HG02763 (cell line): ENCODE results near the gene HAGHL.

ENCODE experiments used
- ATAC-seq: cut with Tn5 transposase; IDR thresholded peaks from one replicate; pipeline ENCODE4 v1.9.1; 2021; ENCODE audit warnings: mild to moderate bottlenecking, moderate library complexity; ENCODE audit not compliant: unreplicated experiment

Gene HAGHL, protein sequence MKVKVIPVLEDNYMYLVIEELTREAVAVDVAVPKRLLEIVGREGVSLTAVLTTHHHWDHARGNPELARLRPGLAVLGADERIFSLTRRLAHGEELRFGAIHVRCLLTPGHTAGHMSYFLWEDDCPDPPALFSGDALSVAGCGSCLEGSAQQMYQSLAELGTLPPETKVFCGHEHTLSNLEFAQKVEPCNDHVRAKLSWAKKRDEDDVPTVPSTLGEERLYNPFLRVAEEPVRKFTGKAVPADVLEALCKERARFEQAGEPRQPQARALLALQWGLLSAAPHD

DNA sequence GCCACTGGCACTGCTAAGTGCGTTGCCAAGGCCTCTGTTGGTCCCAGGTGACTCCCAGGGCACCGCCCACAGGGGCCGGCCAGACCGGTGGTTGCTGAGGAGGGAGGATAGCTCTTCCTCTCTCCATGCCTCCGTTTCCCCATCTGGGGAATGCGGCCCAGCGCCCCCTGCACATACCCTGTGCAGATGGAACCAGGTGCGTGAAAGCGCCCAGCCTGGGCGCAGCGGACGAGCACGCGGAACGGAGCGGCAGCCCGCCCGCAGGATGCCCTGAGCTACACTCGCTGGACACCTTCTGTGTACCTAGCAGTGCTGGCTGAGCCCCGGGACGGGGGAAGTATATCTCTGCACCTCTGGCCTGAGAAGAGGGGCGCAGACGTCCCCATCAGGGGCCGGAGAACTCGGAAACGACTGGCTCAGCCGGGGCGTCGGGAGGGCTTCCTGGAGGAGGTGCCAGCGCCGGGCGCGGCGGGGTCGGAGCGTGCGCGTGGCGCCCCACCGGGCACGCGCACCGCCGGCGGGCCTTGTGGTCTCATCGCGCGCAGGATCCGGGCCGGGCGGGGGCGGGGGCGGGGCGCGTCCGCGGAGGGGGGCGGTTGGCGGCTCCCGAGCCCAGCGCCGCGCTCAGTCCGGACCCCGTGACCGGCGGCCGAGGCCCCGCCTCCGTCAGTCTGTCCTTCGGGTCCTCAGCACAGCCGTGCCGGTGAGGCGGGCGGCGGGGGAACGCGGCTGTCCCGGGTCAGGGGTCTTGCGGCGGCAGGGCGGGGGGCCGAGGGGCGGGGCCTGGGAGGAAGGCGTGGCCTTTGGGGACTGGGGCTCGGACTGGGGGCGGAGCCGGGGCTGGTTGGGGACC is at the start of gene HAGHL, which contains the start of gene CCDC78:
Gene HAGHL (plus strand): TSS at position 669 of the 853 bp plus-strand sequence. CDS start 404 bp downstream, outside the sequence.
Gene CCDC78 (minus strand): TSS at position 6 of the 853 bp plus-strand sequence. CDS start 76 bp downstream, outside the sequence.
- no peak for ATAC-seq

DNA sequence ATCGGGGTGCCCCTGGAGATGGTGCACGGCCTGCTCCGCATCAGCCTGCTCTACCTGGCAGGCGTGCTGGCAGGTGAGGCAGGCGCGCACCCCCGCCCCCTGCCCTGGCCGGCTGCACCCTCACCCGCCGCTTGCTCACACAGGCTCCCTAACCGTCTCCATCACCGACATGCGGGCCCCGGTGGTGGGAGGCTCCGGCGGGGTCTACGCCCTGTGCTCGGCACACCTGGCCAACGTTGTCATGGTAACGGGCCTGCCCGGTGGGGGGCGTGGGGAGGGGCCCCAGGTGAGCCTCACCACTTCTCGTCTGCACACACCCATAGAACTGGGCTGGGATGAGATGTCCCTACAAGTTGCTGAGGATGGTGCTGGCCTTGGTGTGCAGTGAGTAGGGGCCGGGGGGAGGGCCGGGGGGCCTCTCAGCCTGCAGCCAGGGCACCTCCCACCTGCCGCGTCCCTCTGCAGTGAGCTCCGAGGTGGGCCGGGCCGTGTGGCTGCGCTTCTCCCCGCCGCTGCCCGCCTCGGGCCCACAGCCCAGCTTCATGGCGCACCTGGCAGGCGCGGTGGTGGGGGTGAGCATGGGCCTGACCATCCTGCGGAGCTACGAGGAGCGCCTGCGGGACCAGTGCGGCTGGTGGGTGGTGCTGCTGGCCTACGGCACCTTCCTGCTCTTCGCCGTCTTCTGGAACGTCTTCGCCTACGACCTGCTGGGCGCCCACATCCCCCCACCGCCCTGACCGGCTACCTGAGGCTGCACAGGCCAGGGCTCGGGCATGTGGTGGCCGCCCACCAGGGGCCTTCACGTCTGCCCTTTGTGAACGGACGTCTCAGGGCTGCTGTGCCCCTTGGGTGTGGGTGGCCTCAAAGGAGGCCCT is 49.4 kb upstream of the HAGHL start:
- ATAC-seq, result no peak

DNA sequence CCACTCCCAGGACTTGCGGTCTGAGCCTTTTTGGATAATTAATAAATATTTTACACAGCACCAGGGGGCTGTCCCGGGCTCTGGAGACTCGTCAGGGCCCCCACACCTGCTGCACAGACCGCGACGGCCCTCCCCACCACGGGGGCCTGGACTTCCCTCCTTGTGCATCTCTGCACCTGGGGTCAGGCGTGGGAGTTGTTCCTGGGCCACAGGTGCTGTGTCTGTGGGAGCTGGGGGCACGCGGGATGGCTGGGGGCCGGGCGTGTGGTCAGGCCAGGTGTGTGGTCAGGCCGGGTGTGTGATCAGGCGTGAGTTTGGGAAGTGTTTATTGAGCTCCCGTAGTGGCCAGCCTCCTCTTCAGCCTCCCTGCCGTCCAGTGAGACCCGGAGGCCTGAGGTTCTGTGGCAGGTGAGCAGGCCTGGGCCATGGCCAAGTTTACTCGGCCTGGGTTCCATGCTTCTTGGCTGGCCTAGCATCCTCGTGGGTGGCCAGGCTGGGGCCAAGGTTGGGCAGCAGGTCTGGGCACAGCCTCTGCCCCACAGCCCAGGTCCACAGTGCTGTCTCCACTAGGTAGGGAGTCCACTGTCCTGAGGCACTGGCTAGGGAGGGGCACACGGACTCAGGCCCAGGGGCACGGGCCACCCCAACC is 48.6 kb upstream of the HAGHL start:
- ATAC-seq, result no peak

DNA sequence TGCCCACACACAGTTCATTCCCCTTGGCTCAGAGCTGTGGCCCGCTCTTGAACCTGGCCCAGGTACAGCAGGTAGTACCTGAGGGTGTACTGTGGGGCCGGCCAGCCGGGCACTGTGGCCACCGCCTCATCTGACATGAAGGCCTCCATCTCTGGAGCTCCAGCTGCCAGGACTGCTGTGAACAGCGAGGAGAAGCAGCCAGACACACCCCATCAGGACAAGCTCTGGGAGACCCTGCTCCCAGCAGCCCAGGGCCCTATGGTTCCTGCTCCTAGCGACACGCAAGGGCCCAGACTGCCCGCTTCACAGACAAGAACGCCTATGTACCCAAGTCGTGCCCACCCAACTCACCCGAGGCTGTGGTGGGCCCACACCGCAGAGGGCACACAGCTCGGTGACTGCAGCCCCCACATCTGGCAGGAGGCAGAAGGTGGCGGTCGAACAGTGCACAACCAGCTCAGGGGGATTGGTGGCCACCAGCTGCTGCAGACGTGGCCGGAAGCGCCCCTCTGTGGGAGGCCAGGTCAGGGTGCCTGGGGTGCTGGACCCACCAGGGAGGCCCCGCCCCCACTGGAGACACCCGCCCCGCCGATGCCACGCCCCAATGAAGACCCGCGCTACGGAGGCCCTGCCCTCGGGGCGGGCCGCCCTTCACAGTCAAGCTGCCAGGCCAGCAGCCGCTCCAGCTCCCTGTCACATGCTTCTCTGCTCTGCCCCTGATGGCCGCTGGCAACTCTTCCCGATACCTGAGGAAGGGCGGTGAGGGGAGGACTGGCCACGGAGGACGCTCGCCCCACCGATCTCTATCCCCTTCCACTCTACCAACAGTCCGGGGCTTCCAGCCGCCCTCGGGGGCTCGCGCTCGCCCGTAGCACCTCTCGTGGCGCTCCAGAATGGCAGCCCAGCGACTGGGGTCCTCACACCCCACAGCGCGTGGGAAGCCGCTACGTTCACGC is 47.8 kb upstream of the HAGHL start:
- no peak for ATAC-seq

DNA sequence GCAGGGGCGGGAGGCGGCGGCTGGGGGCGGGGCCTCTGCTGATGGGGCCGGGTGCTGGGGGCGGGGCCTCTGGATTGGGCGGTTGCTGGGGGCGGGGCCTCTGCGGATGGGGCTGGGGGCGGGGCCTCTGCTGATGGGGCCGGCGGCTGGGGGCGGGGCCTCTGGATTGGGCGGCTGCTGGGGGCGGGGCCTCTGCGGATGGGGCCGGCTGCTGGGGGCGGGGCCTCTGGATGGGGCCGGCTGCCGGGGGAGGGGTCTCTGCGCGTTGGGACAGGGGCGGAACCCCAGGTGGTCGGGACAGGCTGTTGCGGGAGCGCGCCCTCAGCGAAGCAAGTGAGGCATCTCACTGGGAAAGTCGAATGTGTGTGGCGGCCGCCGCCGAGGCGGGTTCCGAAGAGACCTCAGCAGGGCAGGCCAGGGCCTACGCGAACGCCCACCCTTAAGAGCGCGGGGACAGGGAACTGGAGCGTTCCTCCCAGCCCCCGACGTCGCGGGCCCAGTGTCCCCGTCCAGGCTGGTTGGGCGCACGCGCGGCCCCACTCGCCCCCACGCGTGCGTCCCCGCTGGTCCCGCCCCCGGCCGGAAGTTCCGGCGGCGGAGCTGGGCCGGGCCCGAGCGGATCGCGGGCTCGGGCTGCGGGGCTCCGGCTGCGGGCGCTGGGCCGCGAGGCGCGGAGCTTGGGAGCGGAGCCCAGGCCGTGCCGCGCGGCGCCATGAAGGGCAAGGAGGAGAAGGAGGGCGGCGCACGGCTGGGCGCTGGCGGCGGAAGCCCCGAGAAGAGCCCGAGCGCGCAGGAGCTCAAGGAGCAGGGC is 46.9 kb upstream of the HAGHL start, which contains the start of gene STUB1:
Gene STUB1 (plus strand): TSS at position 597 of the 811 bp plus-strand sequence. CDS start 116 bp downstream, at position 713.
- peak; percentile 36 for ATAC-seq

DNA sequence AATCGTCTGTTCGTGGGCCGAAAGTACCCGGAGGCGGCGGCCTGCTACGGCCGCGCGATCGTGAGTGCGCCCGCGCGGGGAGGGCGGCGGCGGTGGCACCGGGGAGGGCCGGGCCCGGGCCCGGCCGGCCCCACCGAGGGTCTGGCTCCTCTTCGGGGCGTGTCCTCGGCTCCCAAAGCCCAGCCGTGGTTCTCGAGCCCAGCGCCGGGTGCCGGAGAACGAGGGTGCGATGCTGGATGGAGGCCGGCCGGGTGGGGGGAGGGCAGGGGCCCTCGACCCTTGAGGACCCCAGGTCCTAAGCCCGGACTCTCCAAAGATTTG is 46.3 kb upstream of the HAGHL start:
- no peak for ATAC-seq

DNA sequence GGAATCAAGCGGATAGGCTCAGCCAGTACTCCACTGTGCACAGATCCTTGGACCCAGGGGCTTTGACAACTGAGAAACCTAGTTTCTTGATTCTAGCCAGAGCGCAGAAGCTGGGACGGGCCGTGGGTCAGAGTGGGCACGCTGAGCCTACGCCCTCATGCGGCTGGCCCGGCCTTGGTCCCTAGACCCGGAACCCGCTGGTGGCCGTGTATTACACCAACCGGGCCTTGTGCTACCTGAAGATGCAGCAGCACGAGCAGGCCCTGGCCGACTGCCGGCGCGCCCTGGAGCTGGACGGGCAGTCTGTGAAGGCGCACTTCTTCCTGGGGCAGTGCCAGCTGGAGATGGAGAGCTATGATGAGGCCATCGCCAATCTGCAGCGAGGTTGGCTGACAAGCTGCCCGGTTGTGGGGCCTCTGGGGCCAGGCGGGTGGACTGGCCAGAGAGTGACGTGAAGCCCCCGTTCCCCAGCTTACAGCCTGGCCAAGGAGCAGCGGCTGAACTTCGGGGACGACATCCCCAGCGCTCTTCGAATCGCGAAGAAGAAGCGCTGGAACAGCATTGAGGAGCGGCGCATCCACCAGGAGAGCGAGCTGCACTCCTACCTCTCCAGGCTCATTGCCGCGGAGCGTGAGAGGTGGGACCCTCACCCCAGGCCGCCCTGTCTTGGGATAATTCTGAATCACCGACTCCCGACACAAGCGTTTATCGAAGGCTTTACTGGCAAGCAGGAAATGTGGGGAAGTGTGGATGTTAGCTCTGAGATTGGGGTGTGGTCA is 45.8 kb upstream of the HAGHL start:
- no peak for ATAC-seq

DNA sequence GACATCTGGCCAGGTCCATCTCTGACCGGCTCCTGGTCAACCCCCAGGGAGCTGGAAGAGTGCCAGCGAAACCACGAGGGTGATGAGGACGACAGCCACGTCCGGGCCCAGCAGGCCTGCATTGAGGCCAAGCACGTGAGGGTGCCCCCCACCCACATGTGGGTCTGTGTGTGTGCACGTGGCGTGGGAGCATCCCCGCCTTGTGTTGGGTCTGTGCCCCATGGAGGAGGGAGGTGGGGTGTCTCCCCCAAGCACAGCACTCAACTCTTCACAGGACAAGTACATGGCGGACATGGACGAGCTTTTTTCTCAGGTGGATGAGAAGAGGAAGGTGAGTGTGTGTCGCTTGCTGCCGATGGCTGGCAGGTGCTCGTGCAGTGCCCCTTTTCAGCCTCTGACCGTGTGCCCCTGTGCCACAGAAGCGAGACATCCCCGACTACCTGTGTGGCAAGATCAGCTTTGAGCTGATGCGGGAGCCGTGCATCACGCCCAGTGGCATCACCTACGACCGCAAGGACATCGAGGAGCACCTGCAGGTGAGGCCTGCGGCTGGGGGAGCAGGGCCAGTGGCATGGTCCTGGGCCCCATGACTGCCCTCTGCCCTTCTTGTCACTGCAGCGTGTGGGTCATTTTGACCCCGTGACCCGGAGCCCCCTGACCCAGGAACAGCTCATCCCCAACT is 45.0 kb upstream of the HAGHL start:
- no peak for ATAC-seq

DNA sequence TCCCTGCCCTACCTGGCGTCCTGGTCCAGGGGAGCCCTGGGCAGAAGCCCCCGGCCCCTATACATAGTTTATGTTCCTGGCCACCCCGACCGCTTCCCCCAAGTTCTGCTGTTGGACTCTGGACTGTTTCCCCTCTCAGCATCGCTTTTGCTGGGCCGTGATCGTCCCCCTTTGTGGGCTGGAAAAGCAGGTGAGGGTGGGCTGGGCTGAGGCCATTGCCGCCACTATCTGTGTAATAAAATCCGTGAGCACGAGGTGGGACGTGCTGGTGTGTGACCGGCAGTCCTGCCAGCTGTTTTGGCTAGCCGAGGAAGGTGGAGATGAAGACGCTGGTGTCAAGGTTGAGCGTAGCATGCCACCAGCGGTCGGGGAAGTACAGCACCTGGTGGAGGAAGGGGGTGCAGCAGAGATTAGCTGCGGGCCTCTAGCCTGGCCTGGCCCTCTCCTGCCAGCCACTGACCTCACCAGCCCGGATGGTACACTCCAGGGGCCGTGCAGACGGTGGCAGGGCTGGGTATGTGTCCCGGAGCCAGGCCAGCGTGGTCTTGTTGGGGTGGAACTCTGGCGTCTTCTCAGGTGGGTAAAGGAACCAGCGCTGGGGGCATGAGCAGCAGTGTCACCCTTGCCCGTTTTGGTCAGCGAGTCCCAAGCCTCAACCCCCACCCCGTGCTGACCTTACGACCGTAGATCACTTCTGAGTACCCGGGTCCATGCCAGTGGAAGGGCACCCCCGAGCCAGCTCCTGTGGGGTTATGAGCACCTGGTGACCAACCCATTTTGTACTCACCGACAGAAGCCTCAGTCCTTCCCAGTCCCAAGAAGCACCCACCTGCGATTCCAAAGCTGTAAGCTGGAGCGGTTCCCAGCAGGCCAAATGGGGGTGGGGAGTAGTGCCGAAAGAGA is 44.2 kb upstream of the HAGHL start:
- no peak for ATAC-seq

DNA sequence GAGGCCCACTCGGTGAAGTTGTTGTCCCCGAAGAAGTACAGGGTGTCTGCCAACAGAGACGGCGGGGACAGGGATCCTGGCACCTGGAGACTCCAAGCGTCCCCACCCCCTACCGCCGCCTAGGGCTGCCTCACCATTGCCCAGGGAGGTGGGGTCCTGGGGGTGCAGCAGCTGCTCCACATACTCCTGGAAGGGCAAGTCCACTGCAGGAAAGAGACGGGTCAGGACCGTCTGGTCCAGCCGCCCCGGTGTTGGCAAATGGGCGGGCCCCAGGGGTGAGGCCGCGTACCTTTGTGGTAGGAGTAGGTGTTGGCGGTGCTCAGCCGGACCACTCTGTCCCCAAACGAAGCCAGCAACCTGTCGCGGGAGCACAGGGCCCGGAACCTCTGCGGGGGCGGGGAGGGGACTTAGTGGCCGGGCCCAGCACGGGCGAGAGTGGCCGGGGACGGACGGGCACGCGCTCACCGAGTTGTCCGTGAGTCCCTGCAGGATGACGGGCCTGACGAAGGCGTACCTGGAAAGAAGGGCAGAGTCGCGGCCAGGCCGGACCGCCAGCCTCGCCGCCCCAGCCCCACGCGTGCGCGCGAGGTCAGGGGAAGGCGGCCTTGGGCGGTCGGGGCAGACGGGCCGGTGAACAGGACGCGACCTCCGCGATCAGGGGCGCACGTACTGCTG is 43.4 kb upstream of the HAGHL start:
- no peak for ATAC-seq

DNA sequence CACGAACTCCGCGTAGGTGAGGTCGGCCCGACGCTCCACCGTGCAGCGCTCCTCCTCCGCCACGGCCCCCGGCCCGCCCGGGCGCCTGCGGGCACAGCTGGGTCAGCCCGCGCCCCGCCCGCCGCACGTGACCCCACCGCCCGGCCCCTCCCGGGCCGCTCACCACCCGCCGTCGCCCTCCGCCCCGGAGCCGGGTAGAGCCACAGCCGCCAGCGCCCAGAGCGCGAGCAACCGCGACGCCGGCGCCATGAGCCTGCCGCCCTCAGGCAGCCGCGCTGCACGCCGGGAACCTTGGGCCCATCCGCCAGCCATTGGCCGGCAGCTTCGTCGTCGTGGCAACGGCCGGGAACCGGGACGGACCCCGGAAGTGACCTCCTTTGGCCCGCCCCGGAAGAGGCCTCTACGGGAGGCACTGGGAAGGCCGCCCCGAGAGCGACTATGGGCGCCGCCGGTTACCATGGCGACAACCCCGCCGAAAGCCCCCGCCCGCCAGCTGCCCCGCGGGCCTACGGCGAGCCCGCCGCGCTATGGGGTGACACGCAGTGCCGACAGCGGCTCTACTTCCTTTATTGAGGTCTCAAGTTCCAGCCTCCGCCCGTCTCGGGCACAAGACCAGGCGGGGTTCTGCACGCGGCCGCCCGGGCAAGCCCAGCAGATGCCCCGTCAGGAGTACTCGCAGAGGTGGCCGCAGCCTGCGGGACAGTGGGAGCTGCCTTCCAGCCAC is 42.7 kb upstream of the HAGHL start, which contains the start of gene JMJD8:
Gene JMJD8 (minus strand): TSS at position 264 of the 724 bp plus-strand sequence. CDS start 15 bp downstream, at position 249.
- ATAC-seq, result peak; percentile 66

DNA sequence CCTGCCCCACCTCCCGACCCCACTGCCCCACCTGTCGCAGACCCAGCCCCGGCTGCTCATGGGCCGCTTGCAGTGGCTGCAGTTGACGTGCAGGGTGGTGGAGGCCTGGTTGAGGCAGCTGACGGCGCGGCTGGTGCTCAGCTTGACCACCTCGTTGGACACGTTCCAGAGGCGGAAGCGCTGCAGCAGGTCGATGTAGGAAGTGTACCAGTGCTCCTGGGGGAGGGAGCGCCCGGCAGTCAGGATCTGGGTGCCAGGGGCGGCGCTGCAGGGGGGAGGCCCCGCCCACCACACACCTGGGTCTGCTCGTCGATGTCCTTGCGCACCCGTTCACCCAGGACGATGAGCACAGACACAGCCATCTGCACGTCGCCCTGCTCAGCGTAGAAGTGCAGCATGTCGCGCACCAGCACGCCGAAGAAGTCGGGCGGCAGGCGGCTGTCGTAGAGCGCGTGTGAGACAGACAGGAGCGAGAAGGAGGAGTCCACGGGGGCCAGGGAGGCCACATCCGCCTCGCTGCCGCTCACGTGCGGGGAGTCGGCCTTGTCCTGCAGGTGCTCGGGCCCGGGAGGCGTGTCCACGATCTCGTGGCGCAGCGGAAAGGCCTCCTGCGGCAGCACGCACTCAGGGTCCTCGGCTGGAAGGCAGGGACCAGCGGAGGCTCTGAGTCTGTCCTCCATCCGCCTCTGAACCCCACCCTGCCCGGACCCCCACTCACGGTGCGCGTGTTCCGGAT is 41.8 kb upstream of the HAGHL start:
- ATAC-seq, result no peak

DNA sequence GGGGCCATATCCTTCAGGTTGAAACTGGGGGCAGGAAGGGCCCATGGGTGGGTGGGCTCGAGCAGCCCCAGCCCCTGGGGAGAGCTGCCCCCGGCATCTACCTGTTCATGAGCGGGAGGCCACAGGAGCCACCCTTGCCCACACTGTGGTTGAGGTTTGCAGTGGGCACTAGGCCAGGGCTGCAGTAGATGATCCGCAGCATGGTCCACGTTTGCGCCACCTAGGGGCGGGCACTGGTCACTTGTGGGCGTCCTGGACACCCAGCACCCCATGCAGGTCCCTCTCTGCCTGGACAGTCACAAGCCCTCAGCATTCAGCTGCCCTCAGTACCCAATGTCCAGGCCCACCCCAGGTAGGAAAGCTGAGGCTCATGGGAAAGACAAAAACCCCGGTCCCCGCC is 40.9 kb upstream of the HAGHL start:
- ATAC-seq, result no peak
